ENCODE results near the gene RPTOR.

RPTOR gene

GRCh38 chr17:80727409-80727755 lies 182.7 kb downstream of the RPTOR start:
- no peak overlapping the region for H3K4me2 ChIP-seq (ENCODE audit: insufficient read depth, low read length)
- H3K36me3 ChIP-seq (ENCODE audit: insufficient read depth, low read length) = peaks cover 25% of the 10 kb centered on the region
- no peak overlapping the region for H2AFZ ChIP-seq (ENCODE audit: low read depth, low read length)
- no peak for TF ChIP-seq EZH2 (IDR thresholded peaks at IDR 0.05; ENCODE audit: borderline replicate concordance, low read depth, low read length, severe bottlenecking)
- TF ChIP-seq, protein P1, sequence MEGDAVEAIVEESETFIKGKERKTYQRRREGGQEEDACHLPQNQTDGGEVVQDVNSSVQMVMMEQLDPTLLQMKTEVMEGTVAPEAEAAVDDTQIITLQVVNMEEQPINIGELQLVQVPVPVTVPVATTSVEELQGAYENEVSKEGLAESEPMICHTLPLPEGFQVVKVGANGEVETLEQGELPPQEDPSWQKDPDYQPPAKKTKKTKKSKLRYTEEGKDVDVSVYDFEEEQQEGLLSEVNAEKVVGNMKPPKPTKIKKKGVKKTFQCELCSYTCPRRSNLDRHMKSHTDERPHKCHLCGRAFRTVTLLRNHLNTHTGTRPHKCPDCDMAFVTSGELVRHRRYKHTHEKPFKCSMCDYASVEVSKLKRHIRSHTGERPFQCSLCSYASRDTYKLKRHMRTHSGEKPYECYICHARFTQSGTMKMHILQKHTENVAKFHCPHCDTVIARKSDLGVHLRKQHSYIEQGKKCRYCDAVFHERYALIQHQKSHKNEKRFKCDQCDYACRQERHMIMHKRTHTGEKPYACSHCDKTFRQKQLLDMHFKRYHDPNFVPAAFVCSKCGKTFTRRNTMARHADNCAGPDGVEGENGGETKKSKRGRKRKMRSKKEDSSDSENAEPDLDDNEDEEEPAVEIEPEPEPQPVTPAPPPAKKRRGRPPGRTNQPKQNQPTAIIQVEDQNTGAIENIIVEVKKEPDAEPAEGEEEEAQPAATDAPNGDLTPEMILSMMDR (IDR thresholded peaks at IDR 0.05; ENCODE audit: borderline replicate concordance, extremely low read depth, low read length, poor library complexity, severe bottlenecking) = no peak
- H3K27ac ChIP-seq (ENCODE audit: low read length) = no peak overlapping the region
- peaks cover 73% of the 10 kb centered on the region for H3K79me2 ChIP-seq (ENCODE audit: insufficient read depth, low read length)
- peaks cover 21% of the 10 kb centered on the region for H3K4me1 ChIP-seq (ENCODE audit: insufficient read depth, low read length)
- H3K9me3 ChIP-seq (ENCODE audit: insufficient read depth, low read length, severe bottlenecking) = no peaks in the 10 kb centered on the region
- no peaks in the 10 kb centered on the region for H3K27me3 ChIP-seq (ENCODE audit: insufficient read depth, low read length, poor library complexity)
- H4K20me1 ChIP-seq (ENCODE audit: insufficient read depth, low read length) = peaks cover 13% of the 10 kb centered on the region; the same call in 1 of the 2 replicates
- ATAC-seq (ENCODE audit: insufficient read depth, low read depth) = no peak
- no peak for DNase-seq
- no peak overlapping the region for H3K4me3 ChIP-seq (ENCODE audit: low read depth in 1 of 2, low read length in 2 of 2)
- H3K9ac ChIP-seq (ENCODE audit: low read depth, low read length) = no peak overlapping the region

- no peaks in the 10 kb centered on the region for H3K9me3 ChIP-seq (ENCODE audit: insufficient read depth, low read length, severe bottlenecking)
- H3K9ac ChIP-seq (ENCODE audit: low read depth, low read length) = no peak overlapping the region
- H3K4me1 ChIP-seq (ENCODE audit: insufficient read depth, low read length) = peaks cover 21% of the 10 kb centered on the region
- no peak for DNase-seq
- H3K27ac ChIP-seq (ENCODE audit: low read length) = 0 out of 2 replicates have a peak overlapping the region, but pooled peaks have one; percentile 9
- H3K36me3 ChIP-seq (ENCODE audit: insufficient read depth, low read length) = peaks cover 25% of the 10 kb centered on the region
- H3K4me3 ChIP-seq (ENCODE audit: low read depth in 1 of 2, low read length in 2 of 2) = no peak overlapping the region
- H3K27me3 ChIP-seq (ENCODE audit: insufficient read depth, low read length, poor library complexity) = no peaks in the 10 kb centered on the region
- TF ChIP-seq, protein P1 (IDR thresholded peaks at IDR 0.05; ENCODE audit: borderline replicate concordance, extremely low read depth, low read length, poor library complexity, severe bottlenecking) = no peak
- TF ChIP-seq EZH2 (IDR thresholded peaks at IDR 0.05; ENCODE audit: borderline replicate concordance, low read depth, low read length, severe bottlenecking) = no peak
- peaks cover 9% of the 10 kb centered on the region; the same call in 1 of the 2 replicates for H4K20me1 ChIP-seq (ENCODE audit: insufficient read depth, low read length)
- H2AFZ ChIP-seq (ENCODE audit: low read depth, low read length) = no peak overlapping the region
- H3K79me2 ChIP-seq (ENCODE audit: insufficient read depth, low read length) = peaks cover 56% of the 10 kb centered on the region
- no peak for ATAC-seq (ENCODE audit: insufficient read depth, low read depth)
- H3K4me2 ChIP-seq (ENCODE audit: insufficient read depth, low read length) = no peak overlapping the region
These were observed 184.4 kb downstream of the RPTOR start for GRCh38 chr17:80729016-80729415.

DNA sequence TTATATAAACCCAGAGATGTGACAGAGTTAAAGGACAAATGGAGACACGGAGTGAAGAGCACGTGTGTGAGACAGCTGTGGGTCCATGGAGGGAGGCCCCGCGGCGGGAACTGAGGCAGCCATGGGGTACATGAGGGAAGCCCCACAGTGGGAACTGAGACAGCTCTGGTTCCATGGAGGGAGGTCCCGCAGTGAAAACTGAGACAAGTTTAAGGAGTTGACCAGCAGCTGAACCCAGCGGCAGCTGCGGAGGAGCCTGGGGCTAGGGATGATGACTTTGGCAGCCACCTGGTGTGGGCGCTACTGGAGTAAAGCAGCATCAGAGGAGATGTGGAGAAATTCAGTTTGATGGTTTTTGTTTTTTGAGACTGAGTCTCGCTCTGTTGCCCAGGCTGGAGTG lies 185.1 kb downstream of the RPTOR start:
- DNase-seq = no peak
- no peaks in the 10 kb centered on the region for H3K27me3 ChIP-seq (ENCODE audit: insufficient read depth, low read length, poor library complexity)
- H4K20me1 ChIP-seq (ENCODE audit: insufficient read depth, low read length) = peaks cover 9% of the 10 kb centered on the region; the same call in 1 of the 2 replicates
- TF ChIP-seq EZH2 (IDR thresholded peaks at IDR 0.05; ENCODE audit: borderline replicate concordance, low read depth, low read length, severe bottlenecking) = no peak
- TF ChIP-seq, protein P1 (IDR thresholded peaks at IDR 0.05; ENCODE audit: borderline replicate concordance, extremely low read depth, low read length, poor library complexity, severe bottlenecking) = no peak
- no peak overlapping the region for H3K4me2 ChIP-seq (ENCODE audit: insufficient read depth, low read length)
- H3K27ac ChIP-seq (ENCODE audit: low read length) = no peak overlapping the region; the same call in 1 of the 2 replicates
- H2AFZ ChIP-seq (ENCODE audit: low read depth, low read length) = no peak overlapping the region
- H3K36me3 ChIP-seq (ENCODE audit: insufficient read depth, low read length) = peaks cover 31% of the 10 kb centered on the region
- no peak for ATAC-seq (ENCODE audit: insufficient read depth, low read depth)
- peaks cover 49% of the 10 kb centered on the region for H3K79me2 ChIP-seq (ENCODE audit: insufficient read depth, low read length)
- peaks cover 19% of the 10 kb centered on the region for H3K4me1 ChIP-seq (ENCODE audit: insufficient read depth, low read length)
- H3K9me3 ChIP-seq (ENCODE audit: insufficient read depth, low read length, severe bottlenecking) = no peaks in the 10 kb centered on the region
- no peak overlapping the region for H3K9ac ChIP-seq (ENCODE audit: low read depth, low read length)
- no peak overlapping the region for H3K4me3 ChIP-seq (ENCODE audit: low read depth in 1 of 2, low read length in 2 of 2)
